GM23338 (cell line): ENCODE results near the gene CHMP5. TPM values are rescaled to one million over a fixed set of nuclear protein-coding genes. Genes with fewer than 3 reads are reported as not detected.

ENCODE experiments used
- ATAC-seq: fragments of 200-7000 bp; cut with Tn5 transposase; 3 replicates; pipeline ENCODE4 v1.9.1; 2020
- DNase-seq: peaks from one replicate; pipeline ENCODE4 v3.0.0-alpha.2; 2015; ENCODE audit warnings: low spot score
- H2AFZ ChIP-seq: fragments of 200-600 bp; sonication (generic); 2 replicates; pipeline ENCODE4 v1.8.0; 2016; ENCODE audit warnings: antibody characterized with exemption, mild to moderate bottlenecking, moderate library complexity
- H3F3A ChIP-seq: fragments of 200-600 bp; sonication (generic); replicated peaks from 2 replicates; pipeline ENCODE4 v1.8.0; 2017; ENCODE audit warnings: antibody characterized with exemption, mixed run types, low read depth
- H3K27ac ChIP-seq: fragments of 200-600 bp; sonication (generic); 2 replicates; pipeline ENCODE4 v1.6.1; 2016; ENCODE audit warnings: low read depth
- H3K27me3 ChIP-seq: fragments of 200-600 bp; sonication (generic); 2 replicates; pipeline ENCODE4 v1.8.0; 2016; ENCODE audit warnings: mild to moderate bottlenecking, mixed run types, moderate library complexity; ENCODE audit not compliant: insufficient read depth
- H3K36me3 ChIP-seq: fragments of 200-600 bp; sonication (generic); 2 replicates; pipeline ENCODE4 v1.8.0; 2016; ENCODE audit warnings: mild to moderate bottlenecking; ENCODE audit not compliant: insufficient read depth
- H3K4me1 ChIP-seq: fragments of 200-600 bp; sonication (generic); 2 replicates; pipeline ENCODE4 v1.8.0; 2016; ENCODE audit warnings: mild to moderate bottlenecking, moderate library complexity; ENCODE audit not compliant: insufficient read depth
- H3K4me2 ChIP-seq: fragments of 200-600 bp; sonication (generic); 2 replicates; pipeline ENCODE4 v1.7.1; 2017; ENCODE audit warnings: mixed run types
- H3K4me3 ChIP-seq: fragments of 200-600 bp; sonication (generic); 2 replicates; pipeline ENCODE4 v1.6.1; 2016; ENCODE audit warnings: mixed run types
- H3K79me2 ChIP-seq: fragments of 200-600 bp; sonication (generic); replicated peaks from 2 replicates; pipeline ENCODE4 v1.8.0; 2017; ENCODE audit warnings: mild to moderate bottlenecking; ENCODE audit not compliant: insufficient read depth
- H3K9me2 ChIP-seq: fragments of 200-600 bp; sonication (generic); 2 replicates; pipeline ENCODE4 v1.8.0; 2017; ENCODE audit not compliant: insufficient read depth
- H4K20me1 ChIP-seq: fragments of 200-600 bp; sonication (generic); replicated peaks from 2 replicates; pipeline ENCODE4 v1.8.0; 2017; ENCODE audit warnings: mild to moderate bottlenecking; ENCODE audit not compliant: insufficient read depth
- H3K27ac Mint-ChIP-seq: 2 replicates; pipeline ENCODE4 v1.8.0; 2020; ENCODE audit warnings: inconsistent platforms, mild to moderate bottlenecking, moderate library complexity, mixed read lengths
- H3K27me3 Mint-ChIP-seq: 3 replicates; pipeline ENCODE4 v1.8.0; 2022; ENCODE audit warnings: low read depth, mild to moderate bottlenecking, moderate library complexity, mixed read lengths, inconsistent platforms; ENCODE audit not compliant: insufficient read depth, poor library complexity
- H3K36me3 Mint-ChIP-seq: 3 replicates; pipeline ENCODE4 v1.8.0; 2021; ENCODE audit warnings: low read depth, mild to moderate bottlenecking, inconsistent platforms, moderate library complexity, mixed read lengths
- H3K4me1 Mint-ChIP-seq: 3 replicates; pipeline ENCODE4 v1.8.0; 2020; ENCODE audit warnings: mild to moderate bottlenecking, inconsistent platforms, mixed read lengths
- H3K4me3 Mint-ChIP-seq: 3 replicates; pipeline ENCODE4 v1.8.0; 2021; ENCODE audit warnings: moderate library complexity, mild to moderate bottlenecking, inconsistent platforms, mixed read lengths
- H3K9me3 Mint-ChIP-seq: 3 replicates; pipeline ENCODE4 v1.8.0; 2020; ENCODE audit warnings: moderate library complexity, mild to moderate bottlenecking, inconsistent platforms, mixed read lengths
- CREB1 ChIP-seq: fragments of 250-450 bp; sonication (Bioruptor Pico); IDR thresholded peaks from 2 replicates; pipeline ENCODE4 v1.5.0; 2020; ENCODE audit warnings: low read depth, mild to moderate bottlenecking, moderate library complexity
- CTCF ChIP-seq, 2 experiments: fragments of 200-600 bp in 1 of 2; sonication (generic) in 1 of 2; conservative IDR thresholded peaks; 2 replicates each; pipeline versions ENCODE4 v1.5.1 to v1.6.1; 2016 to 2017; ENCODE audit warnings: antibody characterized with exemption in 2 of 2, low read depth in 2 of 2, mild to moderate bottlenecking in 2 of 2, moderate library complexity in 1 of 2
- EZH2 ChIP-seq: fragments of 200-600 bp; sonication (generic); IDR thresholded peaks from one replicate; pipeline ENCODE4 v1.8.0; 2017; ENCODE audit warnings: antibody characterized with exemption, mild to moderate bottlenecking, low read depth; ENCODE audit not compliant: unreplicated experiment
- EZH2phosphoT487 ChIP-seq: fragments of 200-600 bp; sonication (generic); IDR thresholded peaks from one replicate; pipeline ENCODE4 v1.8.1; 2018; ENCODE audit warnings: antibody characterized with exemption; ENCODE audit not compliant: unreplicated experiment
- JUNB ChIP-seq: IDR thresholded peaks from one replicate; pipeline ENCODE4 v1.6.1; 2016; ENCODE audit warnings: antibody characterized with exemption; ENCODE audit not compliant: unreplicated experiment
- NANOG ChIP-seq: IDR thresholded peaks from 2 replicates; pipeline ENCODE4 v1.6.1; 2016; ENCODE audit warnings: antibody characterized with exemption, borderline replicate concordance
- POLR2AphosphoS5 ChIP-seq: IDR thresholded peaks from 2 replicates; pipeline ENCODE4 v1.6.1; 2016; ENCODE audit warnings: antibody characterized with exemption, low read depth
- STAT1 ChIP-seq: IDR thresholded peaks from one replicate; pipeline ENCODE4 v1.6.1; 2016; ENCODE audit warnings: antibody characterized with exemption; ENCODE audit not compliant: unreplicated experiment
- ZNF114 ChIP-seq: fragments of 250-450 bp; sonication (Bioruptor Pico); IDR thresholded peaks from 2 replicates; pipeline ENCODE4 v1.5.0; 2020; ENCODE audit warnings: mild to moderate bottlenecking, moderate library complexity
- ZNF331 ChIP-seq: fragments of 250-450 bp; sonication (Bioruptor Pico); IDR thresholded peaks from 2 replicates; pipeline ENCODE4 v1.5.0; 2020; ENCODE audit warnings: low read depth, mild to moderate bottlenecking, moderate library complexity
- ZNF462 ChIP-seq: fragments of 250-450 bp; sonication (Bioruptor Pico); IDR thresholded peaks from 2 replicates; pipeline ENCODE4 v1.5.0; 2020; ENCODE audit warnings: mild to moderate bottlenecking, moderate library complexity
- polyA plus RNA-seq: library from polyadenylated mRNA; unstranded; fragments of >200 nt; fragmentation: Nextera tagmentation; extraction: Ambion mirVana; gene quantifications from 2 replicates; pipeline ENCODE4 v1.2.1, GENCODE V29; 2016
- total RNA-seq: library from RNA; depleted of rRNA; stranded (reverse); fragments of >200 nt; shearing (Covaris generic); gene quantifications from 2 replicates; pipeline ENCODE4 v1.2.3, GENCODE V29; 2014
- TF ChIP-seq, protein P1 (sequence below): IDR thresholded peaks from 2 replicates; pipeline ENCODE4 v1.6.1; 2016; ENCODE audit warnings: antibody characterized with exemption
- TF ChIP-seq, protein P2 (sequence below): IDR thresholded peaks from one replicate; pipeline ENCODE4 v1.6.1; 2018; ENCODE audit warnings: antibody characterized with exemption; ENCODE audit not compliant: unreplicated experiment

The CHMP5 gene
- total and polyA plus RNA-seq, 2 experiments from 2014 or later = 30.9 to 77.8 TPM

- no peak for ATAC-seq
- Histone ChIP-seq H3K79me2 (peaks cover 96% of the 10 kb centered on the region), H3F3A (no peaks in the 10 kb centered on the region), H2AFZ (no peak overlapping the region), H3K4me1 (0 out of 2 replicates have a peak, but pooled peaks cover 5% of the 10 kb centered on the region), H3K36me3 (peaks cover 32% of the 10 kb centered on the region), H4K20me1 (peaks cover 11% of the 10 kb centered on the region), H3K4me2 (no peak overlapping the region), H3K9me2 (no peaks in the 10 kb centered on the region), H3K27me3 (no peaks in the 10 kb centered on the region), H3K27ac (no peak overlapping the region), H3K4me3 (no peak overlapping the region)
- Mint-ChIP-seq H3K4me3 (no peak overlapping the region), H3K9me3 (no peaks in the 10 kb centered on the region; the same call in 2 of the 3 replicates), H3K4me1 (peaks cover 8% of the 10 kb centered on the region), H3K27me3 (no peaks in the 10 kb centered on the region), H3K36me3 (peaks cover 53% of the 10 kb centered on the region), H3K27ac (no peak overlapping the region)
- no peak for DNase-seq
- TF ChIP-seq NANOG (no peak), ZNF462 (CRISPR knock-in tag) (no peak), CTCF (conservative IDR thresholded peaks at IDR 0.05; ENCODE audit: low read depth in 2 of 2) (no peak), CREB1 (CRISPR knock-in tag) (no peak), ZNF331 (CRISPR knock-in tag) (no peak), POLR2AphosphoS5 (no peak), STAT1 (no peak), EZH2phosphoT487 (no peak), EZH2 (no peak), JUNB (no peak), ZNF114 (CRISPR knock-in tag) (no peak)
- TF ChIP-seq, protein P1, sequence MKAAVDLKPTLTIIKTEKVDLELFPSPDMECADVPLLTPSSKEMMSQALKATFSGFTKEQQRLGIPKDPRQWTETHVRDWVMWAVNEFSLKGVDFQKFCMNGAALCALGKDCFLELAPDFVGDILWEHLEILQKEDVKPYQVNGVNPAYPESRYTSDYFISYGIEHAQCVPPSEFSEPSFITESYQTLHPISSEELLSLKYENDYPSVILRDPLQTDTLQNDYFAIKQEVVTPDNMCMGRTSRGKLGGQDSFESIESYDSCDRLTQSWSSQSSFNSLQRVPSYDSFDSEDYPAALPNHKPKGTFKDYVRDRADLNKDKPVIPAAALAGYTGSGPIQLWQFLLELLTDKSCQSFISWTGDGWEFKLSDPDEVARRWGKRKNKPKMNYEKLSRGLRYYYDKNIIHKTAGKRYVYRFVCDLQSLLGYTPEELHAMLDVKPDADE = no peak
- TF ChIP-seq, protein P2, sequence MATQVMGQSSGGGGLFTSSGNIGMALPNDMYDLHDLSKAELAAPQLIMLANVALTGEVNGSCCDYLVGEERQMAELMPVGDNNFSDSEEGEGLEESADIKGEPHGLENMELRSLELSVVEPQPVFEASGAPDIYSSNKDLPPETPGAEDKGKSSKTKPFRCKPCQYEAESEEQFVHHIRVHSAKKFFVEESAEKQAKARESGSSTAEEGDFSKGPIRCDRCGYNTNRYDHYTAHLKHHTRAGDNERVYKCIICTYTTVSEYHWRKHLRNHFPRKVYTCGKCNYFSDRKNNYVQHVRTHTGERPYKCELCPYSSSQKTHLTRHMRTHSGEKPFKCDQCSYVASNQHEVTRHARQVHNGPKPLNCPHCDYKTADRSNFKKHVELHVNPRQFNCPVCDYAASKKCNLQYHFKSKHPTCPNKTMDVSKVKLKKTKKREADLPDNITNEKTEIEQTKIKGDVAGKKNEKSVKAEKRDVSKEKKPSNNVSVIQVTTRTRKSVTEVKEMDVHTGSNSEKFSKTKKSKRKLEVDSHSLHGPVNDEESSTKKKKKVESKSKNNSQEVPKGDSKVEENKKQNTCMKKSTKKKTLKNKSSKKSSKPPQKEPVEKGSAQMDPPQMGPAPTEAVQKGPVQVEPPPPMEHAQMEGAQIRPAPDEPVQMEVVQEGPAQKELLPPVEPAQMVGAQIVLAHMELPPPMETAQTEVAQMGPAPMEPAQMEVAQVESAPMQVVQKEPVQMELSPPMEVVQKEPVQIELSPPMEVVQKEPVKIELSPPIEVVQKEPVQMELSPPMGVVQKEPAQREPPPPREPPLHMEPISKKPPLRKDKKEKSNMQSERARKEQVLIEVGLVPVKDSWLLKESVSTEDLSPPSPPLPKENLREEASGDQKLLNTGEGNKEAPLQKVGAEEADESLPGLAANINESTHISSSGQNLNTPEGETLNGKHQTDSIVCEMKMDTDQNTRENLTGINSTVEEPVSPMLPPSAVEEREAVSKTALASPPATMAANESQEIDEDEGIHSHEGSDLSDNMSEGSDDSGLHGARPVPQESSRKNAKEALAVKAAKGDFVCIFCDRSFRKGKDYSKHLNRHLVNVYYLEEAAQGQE = no peak
Measured at GRCh38 chr9:33295571-33295970, 30.7 kb downstream of the CHMP5 start.
